OCI-LY7 (cell line): Measurements from ENCODE around the gene RRAD. TPM values are rescaled to one million over a fixed set of nuclear protein-coding genes. Genes with fewer than 3 reads are reported as not detected.

Experiments used
- BruUV-seq: library from RNA; stranded (reverse); fragments of 400-500 nt; replicated peaks from 2 replicates; lab custom pipeline; 2021; lab: Mats Ljungman, UMichigan
- CTCF ChIA-PET: fragments of 300-600 bp; sonication (Branson Sonifier 250); formaldehyde crosslinking; loops from one replicate; lab custom pipeline; 2022; ENCODE audit warnings: antibody characterized with exemption; ENCODE audit not compliant: unreplicated experiment; lab: Charles Lee
- POLR2A ChIA-PET: fragments of 300-600 bp; sonication (Branson Sonifier 250); formaldehyde crosslinking; loops from one replicate; lab custom pipeline; 2022; ENCODE audit warnings: antibody characterized with exemption; lab: Charles Lee
- DNase-seq: peaks from one replicate; pipeline ENCODE4 v3.0.0-alpha.2; 2015; ENCODE audit warnings: low spot score
- H2AFZ ChIP-seq: fragments of 200-600 bp; sonication (generic), shearing (Covaris generic); 2 replicates; pipeline ENCODE4 v1.6.1; 2014; ENCODE audit warnings: mild to moderate bottlenecking, antibody characterized with exemption, low read length, moderate library complexity
- H3K27ac ChIP-seq: fragments of 200-600 bp; sonication (generic); 2 replicates; pipeline ENCODE4 v1.5.1; 2014; ENCODE audit warnings: mixed run types, low read depth, mild to moderate bottlenecking, moderate library complexity, low read length, inconsistent platforms; ENCODE audit not compliant: poor library complexity, severe bottlenecking
- H3K36me3 ChIP-seq: fragments of 200-600 bp; sonication (generic); 2 replicates; pipeline ENCODE4 v1.6.1; 2014; ENCODE audit warnings: mild to moderate bottlenecking, antibody characterized with exemption, low read length, moderate library complexity, mixed read lengths; ENCODE audit not compliant: insufficient read depth
- H3K4me1 ChIP-seq: fragments of 200-600 bp; sonication (generic); 2 replicates; pipeline ENCODE4 v1.5.1; 2014; ENCODE audit warnings: mild to moderate bottlenecking, low read length; ENCODE audit not compliant: insufficient read depth, poor library complexity, severe bottlenecking
- H3K4me2 ChIP-seq: fragments of 200-600 bp; sonication (generic); 2 replicates; pipeline ENCODE4 v1.6.1; 2014; ENCODE audit warnings: mild to moderate bottlenecking, low read length
- H3K4me3 ChIP-seq: fragments of 200-600 bp; sonication (generic); 2 replicates; pipeline ENCODE4 v1.5.1; 2014; ENCODE audit warnings: mild to moderate bottlenecking, low read depth, low read length; ENCODE audit not compliant: poor library complexity, severe bottlenecking
- H3K79me2 ChIP-seq: fragments of 200-600 bp; sonication (generic); 2 replicates; pipeline ENCODE4 v1.6.1; 2016; ENCODE audit warnings: low read depth, mild to moderate bottlenecking, low read length, moderate library complexity, mixed read lengths; ENCODE audit not compliant: insufficient read depth
- H3K9me2 ChIP-seq: fragments of 200-600 bp; sonication (generic); 2 replicates; pipeline ENCODE4 v1.6.1; 2016; ENCODE audit warnings: mild to moderate bottlenecking, low read length, mixed read lengths; ENCODE audit not compliant: insufficient read depth
- H3K9me3 ChIP-seq: fragments of 200-600 bp; sonication (generic); 2 replicates; pipeline ENCODE4 v1.6.1; 2014; ENCODE audit warnings: mild to moderate bottlenecking, mixed run types, low read length, mixed read lengths
- H4K20me1 ChIP-seq: fragments of 200-600 bp; sonication (generic); 2 replicates; pipeline ENCODE4 v1.6.1; 2014; ENCODE audit warnings: mild to moderate bottlenecking, antibody characterized with exemption, low read length, moderate library complexity, mixed read lengths; ENCODE audit not compliant: insufficient read depth
- CTCF ChIP-seq: fragments of 200-600 bp; sonication (generic); conservative IDR thresholded peaks from 2 replicates; pipeline ENCODE4 v1.5.1; 2014; ENCODE audit warnings: mild to moderate bottlenecking, antibody characterized with exemption, low read length, moderate library complexity, mixed read lengths
- EZH2phosphoT487 ChIP-seq: fragments of 200-600 bp; sonication (generic); IDR thresholded peaks from 2 replicates; pipeline ENCODE4 v1.6.1; 2018; ENCODE audit warnings: low read depth, borderline replicate concordance, mild to moderate bottlenecking, mixed run types, antibody characterized with exemption, low read length, moderate library complexity, mixed read lengths
- intact Hi-C: fragments of 100-400 bp; cut with micrococcal nuclease; formaldehyde crosslinking; loops from one replicate; pipeline ENCODE4 v1.10.0; 2022; ENCODE audit not compliant: unreplicated experiment
- total RNA-seq, 2 experiments: library from RNA; depleted of rRNA in 1 of 2; stranded (reverse); fragments of >200 nt in 1 of 2; shearing (Covaris generic) in 1 of 2; gene quantifications; 2 replicates each; pipeline ENCODE4 v1.2.3, GENCODE V29; 2014 to 2022

Gene RRAD
- total RNA-seq, 2 experiments from 2014 or later: 0.09 TPM; not detected in 1

GRCh38 chr16:66961065-66961744 lies 35.9 kb upstream of the RRAD start, which contains the start of gene CES3:
Gene CES3, plus strand, starts transcription at chr16:66961266. Its CDS starts 42 bp downstream, at chr16:66961308.
- peak within 1 kb of the TSS; percentile 12; the same call in 1 of the 2 replicates for H3K4me2 ChIP-seq
- H3K9me3 ChIP-seq: no peaks in the 10 kb centered on the region
- H3K27ac ChIP-seq: no peak within 1 kb of the TSS
- H3K79me2 ChIP-seq: no peaks in the 10 kb centered on the region
- no peak within 1 kb of the TSS for H3K4me3 ChIP-seq
- H4K20me1 ChIP-seq: no peaks in the 10 kb centered on the region
- DNase-seq: peak; percentile 80
- H3K9me2 ChIP-seq: no peaks in the 10 kb centered on the region
- BruUV-seq: no TSS peak
- CTCF ChIA-PET: interaction anchor here (0.5 kb wide), 1 partner anchor 18 kb away, joined by 9 read pairs; no protein-coding TSS in a partner anchor
- H3K4me1 ChIP-seq: peaks cover 4% of the 10 kb centered on the region
- H3K36me3 ChIP-seq: no peaks in the 10 kb centered on the region
- no peak for TF ChIP-seq EZH2phosphoT487
- peak; percentile 94 for TF ChIP-seq CTCF
- H2AFZ ChIP-seq: peak within 1 kb of the TSS; percentile 40; the same call in 1 of the 2 replicates
- POLR2A ChIA-PET: interaction anchor here (0.5 kb wide), 1 partner anchor 67 kb away, joined by 4 read pairs; no protein-coding TSS in a partner anchor
- intact Hi-C loops: no loop called here

GRCh38 chr16:66960270-66960669 lies 34.9 kb upstream of the RRAD start:
- H3K4me3 ChIP-seq: no peak overlapping the region
- ChIA-PET CTCF (interaction anchor here (0.5 to 1.1 kb wide), 2 partner anchors 17 to 310 kb away, joined by 3 to 9 read pairs; no protein-coding TSS in a partner anchor), POLR2A (interaction anchor here (0.6 kb wide), 1 partner anchor 308 kb away, joined by 3 read pairs; no protein-coding TSS in a partner anchor)
- BruUV-seq: no TSS peak
- no peak for TF ChIP-seq EZH2phosphoT487
- no peak for TF ChIP-seq CTCF
- no peak overlapping the region for H3K27ac ChIP-seq
- H3K36me3 ChIP-seq: no peaks in the 10 kb centered on the region
- no peak overlapping the region for H3K4me2 ChIP-seq
- H3K9me3 ChIP-seq: no peaks in the 10 kb centered on the region
- no peak overlapping the region for H2AFZ ChIP-seq
- no peak for DNase-seq
- peaks cover 4% of the 10 kb centered on the region for H3K4me1 ChIP-seq
- no peaks in the 10 kb centered on the region for H4K20me1 ChIP-seq
- intact Hi-C loops: no loop called here
- no peaks in the 10 kb centered on the region for H3K79me2 ChIP-seq
- H3K9me2 ChIP-seq: no peaks in the 10 kb centered on the region

GRCh38 chr16:66959704-66960161 lies 34.4 kb upstream of the RRAD start:
- H3K4me3 ChIP-seq: no peak overlapping the region
- no peak overlapping the region for H3K4me2 ChIP-seq
- ChIA-PET POLR2A (no interaction called here), CTCF (interaction anchor here (1.1 kb wide), 1 partner anchor 309 kb away, joined by 3 read pairs; no protein-coding TSS in a partner anchor)
- no peak overlapping the region for H2AFZ ChIP-seq
- BruUV-seq: no TSS peak
- H3K79me2 ChIP-seq: no peaks in the 10 kb centered on the region
- no peaks in the 10 kb centered on the region for H4K20me1 ChIP-seq
- H3K9me3 ChIP-seq: no peaks in the 10 kb centered on the region
- no peaks in the 10 kb centered on the region for H3K36me3 ChIP-seq
- DNase-seq: no peak
- H3K9me2 ChIP-seq: no peaks in the 10 kb centered on the region
- TF ChIP-seq EZH2phosphoT487: no peak
- no peak for TF ChIP-seq CTCF
- H3K4me1 ChIP-seq: peaks cover 4% of the 10 kb centered on the region
- intact Hi-C loops: no loop called here
- H3K27ac ChIP-seq: no peak overlapping the region
